Keratinocyte (primary cell): Measurements from ENCODE around the gene C14orf39. TPM values are rescaled to one million over a fixed set of nuclear protein-coding genes. Genes with fewer than 3 reads are reported as not detected.
"Not testable (repeated sequence)": the region's sequence is repeated elsewhere in the genome, so short reads cannot be mapped to it uniquely, and the experiment has no call there.

Experiments
- DNase-seq: peaks from one replicate; pipeline ENCODE4 v3.0.0-alpha.2; 2011; ENCODE audit warnings: low read depth, missing footprints, low spot score
- FAIRE-seq: peaks from 2 replicates; lab custom pipeline; 2011; peaks lifted over from hg19 to GRCh38; lab: Jason Lieb, UNC
- H2AFZ ChIP-seq: 2 replicates; pipeline ENCODE4 v1.6.0; 2012; ENCODE audit warnings: low read length, control low read depth, inconsistent platforms; ENCODE audit not compliant: control insufficient read depth
- H3K27ac ChIP-seq: 2 replicates; pipeline ENCODE4 v1.5.1; 2011; ENCODE audit warnings: low read length; ENCODE audit not compliant: control insufficient read depth, insufficient read depth
- H3K27me3 ChIP-seq: 3 replicates; pipeline ENCODE4 v1.6.0; 2011; ENCODE audit warnings: low read length; ENCODE audit not compliant: control insufficient read depth, insufficient read depth; ENCODE audit errors: extremely low read depth
- H3K36me3 ChIP-seq, 2 experiments: 2 replicates in 1 of 2; 3 replicates in 1 of 2; pipeline ENCODE4 v1.5.1; 2011; ENCODE audit warnings: low read length in 2 of 2, mild to moderate bottlenecking in 1 of 2; ENCODE audit not compliant: control insufficient read depth in 2 of 2, insufficient read depth in 2 of 2; ENCODE audit errors: extremely low read depth in 1 of 2
- H3K4me1 ChIP-seq: 3 replicates; pipeline ENCODE4 v1.5.1; 2011; ENCODE audit warnings: low read length; ENCODE audit not compliant: control insufficient read depth, insufficient read depth; ENCODE audit errors: extremely low read depth
- H3K4me2 ChIP-seq: 3 replicates; pipeline ENCODE4 v1.6.0; 2011; ENCODE audit warnings: low read depth, low read length; ENCODE audit not compliant: control insufficient read depth, insufficient read depth; ENCODE audit errors: extremely low read depth
- H3K4me3 ChIP-seq, 3 experiments: fragments of 200-600 bp in 1 of 3; sonication (generic) in 1 of 3; 2 replicates in 2 of 3; 3 replicates in 1 of 3; pipeline ENCODE4 v1.5.1; 2011 to 2016; ENCODE audit warnings: low read length in 3 of 3, mild to moderate bottlenecking in 3 of 3, control low read depth in 2 of 3, inconsistent platforms in 1 of 3, low read depth in 1 of 3, mixed read lengths in 1 of 3, mixed run types in 1 of 3, moderate library complexity in 1 of 3; ENCODE audit not compliant: control insufficient read depth in 2 of 3, insufficient read depth in 2 of 3; ENCODE audit errors: extremely low read depth in 1 of 3
- H3K79me2 ChIP-seq: 2 replicates; pipeline ENCODE4 v1.6.0; 2012; ENCODE audit warnings: low read length; ENCODE audit not compliant: control insufficient read depth, insufficient read depth
- H3K9ac ChIP-seq: 3 replicates; pipeline ENCODE4 v1.6.0; 2011; ENCODE audit warnings: low read length; ENCODE audit not compliant: control insufficient read depth, insufficient read depth; ENCODE audit errors: extremely low read depth
- H3K9me1 ChIP-seq: 3 replicates; pipeline ENCODE4 v1.6.0; 2011; ENCODE audit warnings: low read length; ENCODE audit not compliant: control insufficient read depth, insufficient read depth; ENCODE audit errors: extremely low read depth
- H3K9me3 ChIP-seq: 2 replicates; pipeline ENCODE4 v1.5.1; 2012; ENCODE audit warnings: low read depth, low read length; ENCODE audit not compliant: control insufficient read depth
- H4K20me1 ChIP-seq: 3 replicates; pipeline ENCODE4 v1.6.0; 2011; ENCODE audit warnings: low read length; ENCODE audit not compliant: control insufficient read depth, insufficient read depth; ENCODE audit errors: extremely low read depth
- CTCF ChIP-seq, 3 experiments: IDR thresholded peaks in 1 of 3; conservative IDR thresholded peaks in 1 of 3; optimal IDR thresholded peaks in 1 of 3; 2 replicates in 2 of 3; 3 replicates in 1 of 3; pipeline versions ENCODE3 to v1.5.1; 2011; ENCODE audit warnings: low read length in 3 of 3, mild to moderate bottlenecking in 3 of 3, moderate library complexity in 2 of 3, control low read depth in 1 of 3, inconsistent platforms in 1 of 3; ENCODE audit not compliant: insufficient read depth in 2 of 3; ENCODE audit errors: extremely low read depth in 1 of 3
- EZH2 ChIP-seq: IDR thresholded peaks from one replicate; pipeline ENCODE4 v1.6.1; 2012; ENCODE audit warnings: inconsistent platforms, mild to moderate bottlenecking, low read length, moderate library complexity
- dilution Hi-C: fragments of 300-500 bp; cut with MboI; formaldehyde crosslinking; loops from one replicate; pipeline ENCODE4 v1.7.0; 2020; ENCODE audit warnings: low sequenced_read_pairs; ENCODE audit not compliant: extremely low pct_ligation_motif_present
- polyA plus RNA-seq, 5 experiments: library from polyadenylated mRNA; depleted of rRNA in 3 of 5; stranded (reverse) in 3 of 5; stranded (forward) in 1 of 5; unstranded in 1 of 5; fragments of >200 nt; gene quantifications; 1 replicate in 1 of 5; 2 replicates in 3 of 5; 3 replicates in 1 of 5; pipeline versions ENCODE4 v1.2.1 to v1.2.3, GENCODE V29; 2011 to 2012; ENCODE audit warnings: missing spikeins in 2 of 5, low read depth in 1 of 5, low replicate concordance in 1 of 5

Gene C14orf39
- polyA plus RNA-seq, 1 donor (not counting 4 experiments of a cell fraction or from before 2014, with no cell fraction given), result not detected

- H3K27ac ChIP-seq, result no peak overlapping the region
- dilution Hi-C loops, result no loop called here
- no peaks in the 10 kb centered on the region for H3K36me3 ChIP-seq
- no peaks in the 10 kb centered on the region for H3K79me2 ChIP-seq
- no peak overlapping the region for H3K9ac ChIP-seq
- FAIRE-seq (no peak), DNase-seq (no peak)
- no peak overlapping the region for H3K4me3 ChIP-seq
- no peak overlapping the region for H2AFZ ChIP-seq
- H3K9me3 ChIP-seq, result no peaks in the 10 kb centered on the region
- no peaks in the 10 kb centered on the region for H3K9me1 ChIP-seq
- TF ChIP-seq EZH2 (no peak), CTCF (optimal IDR thresholded peaks at IDR 0.05 in 1 of 3, IDR thresholded peaks at IDR 0.05 in 1 of 3, conservative IDR thresholded peaks at IDR 0.05 in 1 of 3; ENCODE audit: extremely low read depth in 1 of 3, insufficient read depth in 2 of 3, low read length in 3 of 3) (no peak)
- H3K4me1 ChIP-seq, result no peaks in the 10 kb centered on the region
- no peak overlapping the region for H3K4me2 ChIP-seq
- peaks cover 23% of the 10 kb centered on the region for H3K27me3 ChIP-seq
- H4K20me1 ChIP-seq, result no peaks in the 10 kb centered on the region
These were observed 3.1 kb downstream of the C14orf39 start for GRCh38 chr14:60482743-60483142.

- H4K20me1 ChIP-seq, H3K27ac ChIP-seq, FAIRE-seq, H3K79me2 ChIP-seq, H3K9me3 ChIP-seq, H3K4me1 ChIP-seq, H2AFZ ChIP-seq, H3K27me3 ChIP-seq, dilution Hi-C loops, H3K4me3 ChIP-seq, DNase-seq, H3K4me2 ChIP-seq, H3K9me1 ChIP-seq, H3K36me3 ChIP-seq, H3K9ac ChIP-seq: not testable (repeated sequence)
These were observed 5.6 kb downstream of the C14orf39 start for GRCh38 chr14:60480248-60480647.

- no peak overlapping the region for H2AFZ ChIP-seq
- H3K27me3 ChIP-seq, result no peaks in the 10 kb centered on the region
- no peaks in the 10 kb centered on the region for H3K36me3 ChIP-seq
- TF ChIP-seq EZH2 (no peak), CTCF (optimal IDR thresholded peaks at IDR 0.05 in 1 of 3, IDR thresholded peaks at IDR 0.05 in 1 of 3, conservative IDR thresholded peaks at IDR 0.05 in 1 of 3; ENCODE audit: extremely low read depth in 1 of 3, insufficient read depth in 2 of 3, low read length in 3 of 3) (no peak)
- H3K9me1 ChIP-seq, result no peaks in the 10 kb centered on the region
- H3K9ac ChIP-seq, result no peak overlapping the region
- H3K4me1 ChIP-seq, result no peaks in the 10 kb centered on the region
- no peak overlapping the region for H3K27ac ChIP-seq
- H4K20me1 ChIP-seq, result no peaks in the 10 kb centered on the region
- H3K4me2 ChIP-seq, result no peak overlapping the region
- H3K4me3 ChIP-seq, result no peak overlapping the region
- DNase-seq (no peak), FAIRE-seq (no peak)
- H3K79me2 ChIP-seq, result no peaks in the 10 kb centered on the region
- dilution Hi-C loops, result no loop called here
- no peaks in the 10 kb centered on the region for H3K9me3 ChIP-seq
These were observed 30.0 kb downstream of the C14orf39 start for GRCh38 chr14:60455875-60456274.
